HG03520 (cell line): ENCODE results near the gene WWOX.
"Not testable (repeated sequence)": the region's sequence is repeated elsewhere in the genome, so short reads cannot be mapped to it uniquely, and the experiment has no call there.

Experiments used
- ATAC-seq: cut with Tn5 transposase; IDR thresholded peaks from one replicate; pipeline ENCODE4 v1.9.1; 2021; ENCODE audit warnings: mild to moderate bottlenecking, moderate library complexity; ENCODE audit not compliant: unreplicated experiment

Gene WWOX

GRCh38 chr16:78509965-78510364 is 410.5 kb downstream of the WWOX start:
- no peak for ATAC-seq

GRCh38 chr16:78510496-78510895 is 411.0 kb downstream of the WWOX start:
- ATAC-seq, result no peak

- no peak for ATAC-seq
Observed at GRCh38 chr16:78513838-78514237, 414.4 kb downstream of the WWOX start.

GRCh38 chr16:78514888-78515287 is 415.4 kb downstream of the WWOX start:
- ATAC-seq, result not testable (repeated sequence)

- no peak for ATAC-seq
Observed at GRCh38 chr16:78515421-78515820, 416.0 kb downstream of the WWOX start.

- no peak for ATAC-seq
Observed at GRCh38 chr16:78516006-78516736, 416.7 kb downstream of the WWOX start.

GRCh38 chr16:78519896-78520295 is 420.4 kb downstream of the WWOX start:
- ATAC-seq, result no peak

- no peak for ATAC-seq
Observed at GRCh38 chr16:78520470-78520869, 421.0 kb downstream of the WWOX start.

GRCh38 chr16:78522327-78522726 is 422.9 kb downstream of the WWOX start:
- no peak for ATAC-seq

GRCh38 chr16:78523212-78523985 is 423.9 kb downstream of the WWOX start:
- no peak for ATAC-seq

GRCh38 chr16:78524066-78524595 is 424.7 kb downstream of the WWOX start:
- ATAC-seq, result no peak

- no peak for ATAC-seq
Observed at GRCh38 chr16:78528265-78528664, 428.8 kb downstream of the WWOX start.

- no peak for ATAC-seq
Observed at GRCh38 chr16:78529881-78530280, 430.4 kb downstream of the WWOX start.

- no peak for ATAC-seq
Observed at GRCh38 chr16:78530283-78530682, 430.8 kb downstream of the WWOX start.

GRCh38 chr16:78535098-78535497 is 435.6 kb downstream of the WWOX start:
- no peak for ATAC-seq

GRCh38 chr16:78537511-78537910 is 438.1 kb downstream of the WWOX start:
- no peak for ATAC-seq

- no peak for ATAC-seq
Observed at GRCh38 chr16:78538292-78538691, 438.8 kb downstream of the WWOX start.

- no peak for ATAC-seq
Observed at GRCh38 chr16:78538919-78539318, 439.5 kb downstream of the WWOX start.

- ATAC-seq, result no peak
Observed at GRCh38 chr16:78542419-78542818, 443.0 kb downstream of the WWOX start.

GRCh38 chr16:78543023-78543422 is 443.6 kb downstream of the WWOX start:
- no peak for ATAC-seq

GRCh38 chr16:78549366-78549765 is 449.9 kb downstream of the WWOX start:
- ATAC-seq, result no peak

GRCh38 chr16:78551487-78552085 is 452.1 kb downstream of the WWOX start:
- ATAC-seq, result no peak
